ENCODE data around the gene USP31.

The USP31 gene

GRCh38 chr16:23085949-23086348, 63.3 kb downstream of the USP31 start:
- DNase-seq = no peak

- DNase-seq = no peak
Measured at GRCh38 chr16:23082161-23082788, 67.0 kb downstream of the USP31 start.

GRCh38 chr16:23081675-23082119, 67.6 kb downstream of the USP31 start:
- DNase-seq = no peak

- no peak for DNase-seq
Measured at GRCh38 chr16:23080747-23081146, 68.5 kb downstream of the USP31 start.

GRCh38 chr16:23080329-23080728, 68.9 kb downstream of the USP31 start:
- no peak for DNase-seq

GRCh38 chr16:23079675-23080301, 69.5 kb downstream of the USP31 start:
- no peak for DNase-seq

GRCh38 chr16:23074423-23074822, 74.8 kb downstream of the USP31 start:
- no peak for DNase-seq

- DNase-seq = no peak
Measured at GRCh38 chr16:23072769-23073549, 76.3 kb downstream of the USP31 start.

GRCh38 chr16:23072084-23072599, 77.1 kb downstream of the USP31 start:
- DNase-seq = no peak

- no peak for DNase-seq
Measured at GRCh38 chr16:23071196-23072083, 77.8 kb downstream of the USP31 start.

- DNase-seq = no peak
Measured at GRCh38 chr16:23069844-23070243, 79.4 kb downstream of the USP31 start.

- DNase-seq = no peak
Measured at GRCh38 chr16:23068079-23068736, 81.0 kb downstream of the USP31 start.

GRCh38 chr16:23066676-23067075, 82.6 kb downstream of the USP31 start:
- no peak for DNase-seq

GRCh38 chr16:23064639-23065038, 84.6 kb downstream of the USP31 start:
- no peak for DNase-seq

GRCh38 chr16:23062524-23062923, 86.7 kb downstream of the USP31 start:
- no peak for DNase-seq

- no peak for DNase-seq
Measured at GRCh38 chr16:23061669-23062068, 87.6 kb downstream of the USP31 start.

- DNase-seq = peak; percentile 29
Measured at GRCh38 chr16:23060458-23061320, 88.6 kb downstream of the USP31 start.

- no peak for DNase-seq
Measured at GRCh38 chr16:23059433-23059832, 89.8 kb downstream of the USP31 start.

GRCh38 chr16:23058576-23058975, 90.7 kb downstream of the USP31 start:
- DNase-seq = no peak

- no peak for DNase-seq
Measured at GRCh38 chr16:23057013-23057596, 92.1 kb downstream of the USP31 start.

- DNase-seq = no peak
Measured at GRCh38 chr16:23055481-23055880, 93.8 kb downstream of the USP31 start.

Data from CD4-positive, alpha-beta T cell treated with Interferon gamma for 1 hour (primary cell).